Measurements from ENCODE around the gene ENPP7.

DNA sequence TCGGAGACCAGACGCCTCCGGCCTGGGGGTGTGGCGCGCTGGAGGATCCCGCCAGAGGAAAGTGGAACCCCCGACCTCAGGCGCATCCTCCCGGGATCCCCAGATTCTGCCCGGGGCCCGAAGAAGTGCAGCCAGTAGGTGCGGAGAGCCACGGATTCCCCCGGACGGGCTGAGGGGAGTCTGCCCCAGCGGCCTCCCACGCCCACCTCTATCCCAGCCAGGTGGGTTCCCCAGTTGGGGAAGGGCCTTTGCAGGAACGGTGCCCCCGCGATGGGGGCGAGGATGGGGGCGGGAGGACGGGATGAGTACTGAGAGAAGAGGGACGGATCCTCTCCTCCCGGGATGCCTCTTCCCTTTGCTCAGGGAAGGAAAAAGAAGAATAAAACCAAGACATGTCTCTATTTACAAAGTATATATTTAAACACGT lies 61.0 kb downstream of the ENPP7 start:
- TF ChIP-seq, protein P1, sequence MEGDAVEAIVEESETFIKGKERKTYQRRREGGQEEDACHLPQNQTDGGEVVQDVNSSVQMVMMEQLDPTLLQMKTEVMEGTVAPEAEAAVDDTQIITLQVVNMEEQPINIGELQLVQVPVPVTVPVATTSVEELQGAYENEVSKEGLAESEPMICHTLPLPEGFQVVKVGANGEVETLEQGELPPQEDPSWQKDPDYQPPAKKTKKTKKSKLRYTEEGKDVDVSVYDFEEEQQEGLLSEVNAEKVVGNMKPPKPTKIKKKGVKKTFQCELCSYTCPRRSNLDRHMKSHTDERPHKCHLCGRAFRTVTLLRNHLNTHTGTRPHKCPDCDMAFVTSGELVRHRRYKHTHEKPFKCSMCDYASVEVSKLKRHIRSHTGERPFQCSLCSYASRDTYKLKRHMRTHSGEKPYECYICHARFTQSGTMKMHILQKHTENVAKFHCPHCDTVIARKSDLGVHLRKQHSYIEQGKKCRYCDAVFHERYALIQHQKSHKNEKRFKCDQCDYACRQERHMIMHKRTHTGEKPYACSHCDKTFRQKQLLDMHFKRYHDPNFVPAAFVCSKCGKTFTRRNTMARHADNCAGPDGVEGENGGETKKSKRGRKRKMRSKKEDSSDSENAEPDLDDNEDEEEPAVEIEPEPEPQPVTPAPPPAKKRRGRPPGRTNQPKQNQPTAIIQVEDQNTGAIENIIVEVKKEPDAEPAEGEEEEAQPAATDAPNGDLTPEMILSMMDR (IDR thresholded peaks at IDR 0.05): no peak
- TF ChIP-seq POLR2A (IDR thresholded peaks at IDR 0.05): no peak
